GM18951 (cell line): ENCODE results near the gene CRACR2A.

Experiments
- POLR2A ChIP-seq: IDR thresholded peaks from 4 replicates; pipeline ENCODE4 v1.6.1; 2011; ENCODE audit warnings: mild to moderate bottlenecking; ENCODE audit not compliant: insufficient read length, insufficient read depth; ENCODE audit errors: extremely low read depth
- in situ Hi-C: fragments of 300-500 bp; cut with MboI; formaldehyde crosslinking; loops from one replicate; pipeline ENCODE4 v1.12.0; 2022; ENCODE audit warnings: low sequenced_read_pairs, mixed read lengths, inconsistent platforms; ENCODE audit not compliant: unreplicated experiment

CRACR2A gene

DNA sequence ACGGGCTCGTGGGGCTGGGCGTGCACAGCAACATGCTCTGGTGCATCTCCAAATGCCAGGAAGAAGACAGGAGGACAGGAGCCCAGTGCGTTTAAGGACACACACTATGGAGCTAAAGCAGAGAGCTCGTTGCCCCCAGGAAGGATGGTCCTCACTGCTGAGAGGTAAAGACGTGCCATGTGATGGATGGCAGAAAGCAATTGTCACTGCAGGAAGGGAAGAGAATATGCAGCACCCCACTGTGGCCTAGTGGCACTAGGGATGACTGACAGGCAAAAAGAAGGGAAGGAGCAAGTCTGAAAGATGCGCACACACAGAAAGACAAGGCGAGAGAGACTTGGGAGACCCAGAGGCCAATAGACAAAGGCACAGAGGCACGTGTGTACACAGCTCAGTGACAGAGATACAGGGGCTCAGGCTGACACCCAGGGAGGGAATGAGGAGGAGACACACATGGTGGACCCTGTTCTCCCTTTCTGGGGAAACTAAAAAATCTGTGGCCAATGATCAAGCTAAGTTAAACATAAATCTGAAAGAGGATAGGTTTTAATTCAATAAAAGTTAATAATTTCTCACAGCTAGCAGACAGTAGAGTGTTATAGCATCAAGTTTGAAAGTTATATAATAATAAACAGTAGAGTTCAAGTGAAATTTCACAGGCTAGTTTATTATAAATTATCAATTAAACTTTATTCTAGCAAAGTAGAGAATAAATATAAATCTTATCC lies 78.8 kb downstream of the CRACR2A start:
- no peak for TF ChIP-seq POLR2A
- in situ Hi-C loops = no loop called here

- TF ChIP-seq POLR2A = no peak
- in situ Hi-C loops = no loop called here
Measured at GRCh38 chr12:3672113-3672509, 80.8 kb downstream of the CRACR2A start.

GRCh38 chr12:3671330-3672112 lies 81.4 kb downstream of the CRACR2A start:
- TF ChIP-seq POLR2A = no peak
- in situ Hi-C loops = no loop called here

GRCh38 chr12:3670083-3670620 lies 82.8 kb downstream of the CRACR2A start:
- TF ChIP-seq POLR2A = no peak
- in situ Hi-C loops = no loop called here

DNA sequence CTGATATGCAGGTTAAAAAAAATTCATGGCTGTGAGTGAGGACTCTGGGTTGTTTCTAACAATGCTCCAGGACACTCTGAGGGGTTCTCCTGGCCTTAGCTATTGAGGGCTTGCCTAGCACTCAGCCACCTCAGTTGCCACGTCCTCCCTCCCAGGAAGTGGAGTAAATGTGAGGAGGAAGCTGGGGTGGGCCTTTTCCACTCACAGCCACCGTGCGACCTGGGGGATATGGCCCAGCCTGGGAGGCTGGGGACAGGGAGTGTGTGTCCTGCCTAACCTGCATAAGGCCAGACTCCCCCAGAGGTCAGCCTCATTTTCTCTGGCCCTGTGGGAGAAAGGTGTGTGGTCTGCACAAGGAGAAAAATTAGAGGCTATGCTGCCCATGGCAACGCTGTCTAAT lies 83.3 kb downstream of the CRACR2A start:
- in situ Hi-C loops = no loop called here
- no peak for TF ChIP-seq POLR2A

GRCh38 chr12:3668479-3669165 lies 84.3 kb downstream of the CRACR2A start:
- no peak for TF ChIP-seq POLR2A

DNA sequence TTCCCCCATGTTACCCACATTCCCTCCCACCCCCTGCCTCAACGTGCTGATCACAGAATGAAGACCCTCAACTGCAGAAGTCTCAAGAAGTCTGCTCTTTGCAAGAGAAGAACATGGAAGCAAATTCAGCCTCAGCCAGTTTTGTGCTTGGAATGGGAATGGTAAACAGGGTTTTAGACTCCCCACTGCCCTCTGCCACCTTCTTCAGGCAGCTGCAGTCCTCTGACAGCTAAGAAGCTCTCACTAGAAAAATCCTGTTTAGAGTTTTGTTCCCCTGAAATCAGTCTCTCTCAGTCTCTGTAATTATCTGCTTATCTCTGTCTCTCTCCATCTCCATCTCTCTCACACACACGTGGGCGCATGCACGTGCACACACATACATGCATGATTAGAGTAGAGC lies 85.4 kb downstream of the CRACR2A start:
- no peak for TF ChIP-seq POLR2A
- in situ Hi-C loops = no loop called here

More at GRCh38 chr12:3668479-3669165, 84.3 kb downstream of the CRACR2A start:
- in situ Hi-C loops = no loop called here

GRCh38 chr12:3666441-3666840 lies 86.5 kb downstream of the CRACR2A start:
- in situ Hi-C loops = no loop called here
- TF ChIP-seq POLR2A = no peak

- in situ Hi-C loops = no loop called here
- no peak for TF ChIP-seq POLR2A
Measured at GRCh38 chr12:3662521-3662921, 90.4 kb downstream of the CRACR2A start.

GRCh38 chr12:3661028-3661427 lies 91.9 kb downstream of the CRACR2A start:
- no peak for TF ChIP-seq POLR2A
- in situ Hi-C loops = no loop called here

DNA sequence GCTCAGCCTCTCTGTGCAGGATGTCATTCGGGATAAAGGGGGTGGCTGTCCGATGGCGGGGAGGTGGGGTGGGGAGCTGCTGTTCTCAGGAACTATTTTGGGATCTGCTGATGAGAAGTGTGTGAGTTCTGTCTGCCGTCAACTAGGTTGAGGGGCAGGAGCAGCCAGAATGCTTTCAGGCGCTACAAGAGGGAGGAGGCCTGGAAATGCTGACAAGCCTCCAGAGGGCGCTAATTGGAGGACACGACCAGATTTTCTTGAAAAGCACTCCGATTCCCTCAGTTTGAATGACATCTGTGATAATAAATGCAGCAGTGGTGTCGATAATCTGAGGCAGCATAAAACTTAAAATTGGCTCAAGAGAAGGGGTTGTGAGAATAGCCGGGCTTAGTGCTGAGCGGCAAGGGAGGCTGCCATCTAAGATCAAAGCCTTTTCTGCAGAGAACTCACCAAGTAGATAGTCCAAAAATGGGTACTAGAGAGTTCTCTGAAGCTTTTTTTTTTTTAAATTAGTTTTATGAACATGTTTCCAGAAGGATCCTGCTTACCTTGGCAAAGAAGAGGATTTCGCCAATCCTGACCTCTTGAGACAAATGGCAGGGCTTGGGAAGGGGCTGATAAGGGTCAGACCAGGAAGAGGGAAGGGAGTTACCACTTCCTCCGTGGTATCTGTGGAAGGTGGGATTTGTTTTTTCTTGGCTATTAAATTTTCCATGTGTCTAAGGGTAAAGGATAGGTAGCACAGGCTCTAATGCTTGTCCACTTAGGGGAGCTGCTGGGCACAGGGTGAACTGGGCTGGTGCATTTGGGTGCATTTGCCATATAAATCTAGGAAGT lies 94.4 kb downstream of the CRACR2A start:
- TF ChIP-seq POLR2A = no peak
- in situ Hi-C loops = no loop called here

GRCh38 chr12:3656946-3657622 lies 95.8 kb downstream of the CRACR2A start:
- no peak for TF ChIP-seq POLR2A
- in situ Hi-C loops = no loop called here

DNA sequence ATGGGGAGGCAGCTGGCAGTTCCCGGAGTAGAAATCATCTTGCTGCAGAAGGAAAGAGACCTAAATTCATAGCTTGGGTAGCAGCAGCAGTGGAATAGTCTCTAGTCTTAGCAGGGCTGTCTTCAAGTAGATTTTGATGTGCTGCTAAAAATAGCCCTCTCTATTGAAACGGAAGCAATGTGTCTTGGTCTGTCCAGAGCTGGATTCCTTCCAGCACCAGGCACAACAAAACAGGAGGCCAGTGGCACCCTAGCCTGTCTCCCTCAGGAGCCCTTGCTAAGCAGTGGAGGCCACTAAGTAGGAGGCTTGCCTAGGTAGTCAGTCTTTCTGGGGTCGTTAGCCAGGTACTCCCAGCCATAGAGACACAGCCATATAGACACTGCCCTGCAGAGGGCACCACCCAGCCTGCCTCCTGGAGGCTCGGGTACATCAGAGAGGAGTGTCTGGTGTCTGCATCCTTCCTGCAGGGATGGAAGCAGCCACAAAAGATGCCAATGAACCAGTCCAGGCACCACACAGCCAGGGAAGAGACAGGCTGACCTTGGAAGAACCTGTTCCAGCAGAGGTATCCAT lies 97.5 kb downstream of the CRACR2A start:
- in situ Hi-C loops = no loop called here
- TF ChIP-seq POLR2A = no peak
